Tibial artery (tissue), 4 donors: ENCODE measurements around the gene CNIH4.
"Not testable (repeated sequence)": the region's sequence is repeated elsewhere in the genome, so short reads cannot be mapped to it uniquely, and the experiment has no call there.

Source experiments
- DNase-seq, 2 donors: peaks; one replicate each; pipeline ENCODE4 v3.0.0-alpha.2; 2019
- H3K27ac ChIP-seq, 2 donors: fragments of 200-600 bp; sonication (generic) in 1 of 2; 1 replicate in 1 of 2; 2 replicates in 1 of 2; pipeline ENCODE4 v1.5.1; 2018 to 2019; ENCODE audit warnings: mild to moderate bottlenecking in 1 of 2
- H3K27me3 ChIP-seq, 2 donors: fragments of 200-600 bp; sonication (generic) in 1 of 2; one replicate each; pipeline versions ENCODE4 v1.5.1 to v1.6.0; 2016 to 2019
- H3K36me3 ChIP-seq, 3 donors: fragments of 200-600 bp; sonication (generic) in 2 of 3; one replicate each; pipeline ENCODE4 v1.5.1; 2016 to 2019; ENCODE audit warnings: mild to moderate bottlenecking in 2 of 3
- H3K4me1 ChIP-seq, 4 donors: fragments of 200-600 bp; sonication (generic) in 2 of 4; 1 replicate in 3 of 4; 2 replicates in 1 of 4; pipeline ENCODE4 v1.5.1; 2016 to 2019
- H3K4me3 ChIP-seq, 2 donors: fragments of 200-600 bp; sonication (generic) in 1 of 2; 1 replicate in 1 of 2; 2 replicates in 1 of 2; pipeline ENCODE4 v1.5.1; 2018 to 2019; ENCODE audit warnings: mild to moderate bottlenecking in 2 of 2
- H3K9me3 ChIP-seq, 3 donors: fragments of 200-600 bp; sonication (generic) in 1 of 3; one replicate each; pipeline ENCODE4 v1.5.1; 2016 to 2019
- CTCF ChIP-seq, 2 experiments: fragments of 200-600 bp in 1 of 2; fragments of 450-650 bp in 1 of 2; IDR thresholded peaks; one replicate each; pipeline ENCODE4 v1.5.1; 2017 to 2019; ENCODE audit warnings: antibody characterized with exemption in 2 of 2, mild to moderate bottlenecking in 1 of 2, moderate library complexity in 1 of 2
- intact Hi-C: fragments of 100-400 bp; cut with DNase I; formaldehyde crosslinking; loops from one replicate; pipeline ENCODE4 v1.15.0; 2023; ENCODE audit warnings: low total_unique reads

CNIH4 gene

GRCh38 chr1:224331824-224332223 is 24.9 kb upstream of the CNIH4 start:
- Histone ChIP-seq H3K27ac (no peak overlapping the region), H3K4me3 (no peak overlapping the region), H3K36me3 (no peaks in the 10 kb centered on the region), H3K4me1 (peaks cover 0 to 27% (median 18%) of the 10 kb centered on the region in 4 donors), H3K27me3 (no peaks in the 10 kb centered on the region), H3K9me3 (no peaks in the 10 kb centered on the region)
- DNase-seq, result no peak
- intact Hi-C loops, result loop anchor here (5.0 kb wide), 1 partner anchor 220 kb away; the partner anchor contains the start of gene FBXO28
- no peak for TF ChIP-seq CTCF (IDR thresholded peaks at IDR 0.05)

GRCh38 chr1:224333309-224333926 is 23.3 kb upstream of the CNIH4 start:
- Histone ChIP-seq H3K36me3 (no peaks in the 10 kb centered on the region), H3K9me3 (no peaks in the 10 kb centered on the region), H3K4me3 (no peak overlapping the region), H3K27ac (no peak overlapping the region), H3K4me1 (peaks cover 0 to 18% (median 12%) of the 10 kb centered on the region in 4 donors), H3K27me3 (no peaks in the 10 kb centered on the region)
- TF ChIP-seq CTCF (IDR thresholded peaks at IDR 0.05), result peak; percentile 49 to 52
- intact Hi-C loops, result loop anchor here (5.0 kb wide), 1 partner anchor 221 kb away; the partner anchor contains the start of gene FBXO28
- DNase-seq, result no peak

- intact Hi-C loops, result loop anchor here (5.0 kb wide), 1 partner anchor 222 kb away; the partner anchor contains the start of gene FBXO28
- H3K27ac ChIP-seq, result no peak overlapping the region
- no peak overlapping the region for H3K4me3 ChIP-seq
- peaks cover 0 to 10% (median 5%) of the 10 kb centered on the region in 4 donors for H3K4me1 ChIP-seq
- H3K9me3 ChIP-seq, result no peaks in the 10 kb centered on the region
- no peaks in the 10 kb centered on the region for H3K27me3 ChIP-seq
- no peak for DNase-seq
- H3K36me3 ChIP-seq, result no peaks in the 10 kb centered on the region
- no peak for TF ChIP-seq CTCF (IDR thresholded peaks at IDR 0.05)
Measured at GRCh38 chr1:224333939-224334786, 22.5 kb upstream of the CNIH4 start.

GRCh38 chr1:224338150-224338838 is 18.4 kb upstream of the CNIH4 start:
- Histone ChIP-seq H3K9me3 (peaks cover 0 to 4% (median under 1%) of the 10 kb centered on the region in 3 donors), H3K4me3 (no peak overlapping the region), H3K36me3 (no peaks in the 10 kb centered on the region), H3K27me3 (peaks cover 0 to 11% of the 10 kb centered on the region in 2 donors), H3K4me1 (peaks cover 0 to 6% (median 2%) of the 10 kb centered on the region in 4 donors), H3K27ac (no peak overlapping the region)
- no peak for TF ChIP-seq CTCF (IDR thresholded peaks at IDR 0.05)
- intact Hi-C loops, result no loop called here
- DNase-seq, result no peak

- intact Hi-C loops, result no loop called here
- H3K9me3 ChIP-seq, result peaks cover 5 to 16% (median 13%) of the 10 kb centered on the region in 3 donors
- H3K4me1 ChIP-seq, result peaks cover 0 to 6% (median 2%) of the 10 kb centered on the region in 4 donors
- no peak overlapping the region for H3K4me3 ChIP-seq
- no peak overlapping the region for H3K27ac ChIP-seq
- H3K27me3 ChIP-seq, result peaks cover 0 to 11% of the 10 kb centered on the region in 2 donors
- DNase-seq, result no peak
- no peak for TF ChIP-seq CTCF (IDR thresholded peaks at IDR 0.05)
- peaks cover 0 to 3% (median 0%) of the 10 kb centered on the region in 3 donors for H3K36me3 ChIP-seq
Measured at GRCh38 chr1:224339442-224340033, 17.1 kb upstream of the CNIH4 start.

- H3K4me3 ChIP-seq, result peak overlapping the region; percentile 34 to 45
- peaks cover 0 to 11% of the 10 kb centered on the region in 2 donors for H3K27me3 ChIP-seq
- H3K27ac ChIP-seq, H3K4me1 ChIP-seq, H3K36me3 ChIP-seq, intact Hi-C loops, DNase-seq: not testable (repeated sequence)
- H3K9me3 ChIP-seq, result peaks cover 5 to 17% (median 14%) of the 10 kb centered on the region in 3 donors
Measured at GRCh38 chr1:224340453-224341384, 16.0 kb upstream of the CNIH4 start.
